OCI-LY1 (cell line): ENCODE data around the gene ACAD11.
"Not testable (repeated sequence)": the region's sequence is repeated elsewhere in the genome, so short reads cannot be mapped to it uniquely, and the experiment has no call there.

ENCODE experiments used
- H2AFZ ChIP-seq: fragments of 200-600 bp; sonication (generic), shearing (Covaris generic); 2 replicates; pipeline ENCODE4 v1.6.0; 2014; ENCODE audit warnings: antibody characterized with exemption, mild to moderate bottlenecking, low read length
- H3F3A ChIP-seq: fragments of 200-600 bp; sonication (generic), shearing (Covaris generic); 2 replicates; pipeline ENCODE4 v1.6.0; 2014; ENCODE audit warnings: mild to moderate bottlenecking, antibody characterized with exemption, low read length, moderate library complexity; ENCODE audit not compliant: insufficient read depth
- H3K27ac ChIP-seq: fragments of 200-600 bp; sonication (generic); 2 replicates; pipeline ENCODE4 v1.5.1; 2014; ENCODE audit warnings: low read length, mixed run types, mild to moderate bottlenecking, low read depth; ENCODE audit not compliant: poor library complexity, severe bottlenecking
- H3K27me3 ChIP-seq: fragments of 200-600 bp; sonication (generic); 2 replicates; pipeline ENCODE4 v1.6.0; 2014; ENCODE audit warnings: antibody characterized with exemption, mild to moderate bottlenecking, low read length, moderate library complexity; ENCODE audit not compliant: insufficient read depth
- H3K36me3 ChIP-seq: fragments of 200-600 bp; sonication (generic); 2 replicates; pipeline ENCODE4 v1.6.1; 2014; ENCODE audit warnings: mild to moderate bottlenecking, antibody characterized with exemption, low read length, moderate library complexity, mixed read lengths; ENCODE audit not compliant: insufficient read depth
- H3K4me1 ChIP-seq: fragments of 200-600 bp; sonication (generic); 2 replicates; pipeline ENCODE4 v1.5.1; 2014; ENCODE audit warnings: mild to moderate bottlenecking, low read length, moderate library complexity; ENCODE audit not compliant: insufficient read depth, severe bottlenecking
- H3K4me2 ChIP-seq: fragments of 200-600 bp; sonication (generic), shearing (Covaris generic); 2 replicates; pipeline ENCODE4 v1.6.1; 2014; ENCODE audit warnings: low read length
- H3K4me3 ChIP-seq: fragments of 200-600 bp; sonication (generic); 2 replicates; pipeline ENCODE4 v1.5.1; 2014; ENCODE audit warnings: low read length, low read depth, mild to moderate bottlenecking, mixed read lengths; ENCODE audit not compliant: poor library complexity, severe bottlenecking
- H3K79me2 ChIP-seq: fragments of 200-600 bp; shearing (Covaris generic); 2 replicates; pipeline ENCODE4 v1.6.1; 2016; ENCODE audit warnings: mixed run types, low read length, mixed read lengths; ENCODE audit not compliant: insufficient read depth
- H3K9ac ChIP-seq: fragments of 200-600 bp; sonication (generic), shearing (Covaris generic); 2 replicates; pipeline ENCODE4 v1.6.1; 2014; ENCODE audit warnings: mild to moderate bottlenecking, low read length, mixed read lengths
- H3K9me2 ChIP-seq: fragments of 200-600 bp; sonication (generic), shearing (Covaris generic); 2 replicates; pipeline ENCODE4 v1.6.1; 2014; ENCODE audit warnings: low read depth, mild to moderate bottlenecking, low read length, mixed read lengths
- H3K9me3 ChIP-seq: fragments of 200-600 bp; shearing (Covaris generic); 2 replicates; pipeline ENCODE4 v1.6.1; 2014; ENCODE audit warnings: low read length, mixed read lengths
- H4K20me1 ChIP-seq: fragments of 200-600 bp; sonication (generic), shearing (Covaris generic); 2 replicates; pipeline ENCODE4 v1.6.0; 2016; ENCODE audit warnings: mild to moderate bottlenecking, low read length; ENCODE audit not compliant: insufficient read depth
- EZH2 ChIP-seq: fragments of 200-600 bp; sonication (generic), shearing (Covaris generic); IDR thresholded peaks from 2 replicates; pipeline ENCODE4 v1.8.0; 2017; ENCODE audit warnings: borderline replicate concordance, mixed run types, mild to moderate bottlenecking, antibody characterized with exemption, low read length, moderate library complexity, mixed read lengths
- TF ChIP-seq, protein P1 (sequence below): fragments of 200-600 bp; sonication (generic), shearing (Covaris generic); IDR thresholded peaks from 2 replicates; pipeline ENCODE4 v1.5.1; 2017; ENCODE audit warnings: mild to moderate bottlenecking, antibody characterized with exemption, low read length, moderate library complexity, mixed read lengths

Gene ACAD11

DNA sequence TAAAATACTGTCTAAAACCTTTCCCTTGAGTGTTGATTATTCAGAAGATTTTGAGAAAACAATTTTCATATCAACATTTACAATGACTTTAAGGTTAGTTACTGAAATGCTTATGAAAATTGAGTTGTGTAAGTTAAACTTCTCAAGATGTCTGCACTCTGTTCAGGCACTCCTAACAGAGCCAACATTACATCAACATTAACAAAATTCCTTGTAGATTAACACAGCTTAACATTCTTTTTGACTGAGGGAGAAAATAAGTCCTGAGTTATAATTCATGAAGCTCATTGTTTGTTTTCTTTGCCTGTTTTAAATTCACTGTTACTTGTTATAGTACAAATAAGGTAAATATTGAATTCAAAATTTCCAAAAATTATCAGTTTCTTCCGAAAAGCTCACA is 53.5 kb downstream of the ACAD11 start:
- Histone ChIP-seq H3K9me3 (no peaks in the 10 kb centered on the region), H3F3A (no peaks in the 10 kb centered on the region), H2AFZ (no peak overlapping the region), H4K20me1 (no peaks in the 10 kb centered on the region), H3K36me3 (peaks cover 9% of the 10 kb centered on the region), H3K4me3 (no peak overlapping the region), H3K27me3 (no peaks in the 10 kb centered on the region), H3K27ac (no peak overlapping the region), H3K4me1 (no peaks in the 10 kb centered on the region), H3K9me2 (no peaks in the 10 kb centered on the region), H3K79me2 (no peaks in the 10 kb centered on the region), H3K9ac (no peak overlapping the region), H3K4me2 (no peak overlapping the region)
- no peak for TF ChIP-seq EZH2
- TF ChIP-seq, protein P1, sequence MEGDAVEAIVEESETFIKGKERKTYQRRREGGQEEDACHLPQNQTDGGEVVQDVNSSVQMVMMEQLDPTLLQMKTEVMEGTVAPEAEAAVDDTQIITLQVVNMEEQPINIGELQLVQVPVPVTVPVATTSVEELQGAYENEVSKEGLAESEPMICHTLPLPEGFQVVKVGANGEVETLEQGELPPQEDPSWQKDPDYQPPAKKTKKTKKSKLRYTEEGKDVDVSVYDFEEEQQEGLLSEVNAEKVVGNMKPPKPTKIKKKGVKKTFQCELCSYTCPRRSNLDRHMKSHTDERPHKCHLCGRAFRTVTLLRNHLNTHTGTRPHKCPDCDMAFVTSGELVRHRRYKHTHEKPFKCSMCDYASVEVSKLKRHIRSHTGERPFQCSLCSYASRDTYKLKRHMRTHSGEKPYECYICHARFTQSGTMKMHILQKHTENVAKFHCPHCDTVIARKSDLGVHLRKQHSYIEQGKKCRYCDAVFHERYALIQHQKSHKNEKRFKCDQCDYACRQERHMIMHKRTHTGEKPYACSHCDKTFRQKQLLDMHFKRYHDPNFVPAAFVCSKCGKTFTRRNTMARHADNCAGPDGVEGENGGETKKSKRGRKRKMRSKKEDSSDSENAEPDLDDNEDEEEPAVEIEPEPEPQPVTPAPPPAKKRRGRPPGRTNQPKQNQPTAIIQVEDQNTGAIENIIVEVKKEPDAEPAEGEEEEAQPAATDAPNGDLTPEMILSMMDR: no peak

DNA sequence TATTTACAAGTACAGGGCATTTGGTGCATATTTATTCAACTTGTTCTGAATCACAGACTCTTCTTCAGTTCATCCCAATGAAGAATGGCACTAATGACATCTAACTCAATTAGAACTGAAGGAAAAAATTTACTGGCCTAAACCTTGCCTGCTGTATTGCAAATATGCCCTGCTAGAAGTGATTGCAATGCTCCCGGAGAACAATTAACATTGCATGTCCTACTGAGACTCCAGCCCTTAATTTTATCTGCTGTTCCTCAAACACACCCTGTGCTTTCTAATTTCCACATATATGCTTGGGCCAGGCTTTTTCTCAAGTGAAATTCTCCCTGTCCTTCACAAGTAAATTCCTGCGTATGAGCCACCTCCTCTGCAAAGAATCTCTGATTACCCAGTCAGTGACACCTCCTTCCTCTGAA is 54.2 kb downstream of the ACAD11 start:
- Histone ChIP-seq H3F3A (no peaks in the 10 kb centered on the region), H3K9me2 (no peaks in the 10 kb centered on the region), H3K4me2 (no peak overlapping the region), H2AFZ (no peak overlapping the region), H3K36me3 (peaks cover 9% of the 10 kb centered on the region), H3K4me3 (no peak overlapping the region), H3K27me3 (no peaks in the 10 kb centered on the region), H3K4me1 (no peaks in the 10 kb centered on the region), H3K9me3 (no peaks in the 10 kb centered on the region), H3K9ac (no peak overlapping the region), H4K20me1 (no peaks in the 10 kb centered on the region), H3K27ac (no peak overlapping the region), H3K79me2 (no peaks in the 10 kb centered on the region)
- TF ChIP-seq EZH2: no peak
- TF ChIP-seq, protein P1: no peak

DNA sequence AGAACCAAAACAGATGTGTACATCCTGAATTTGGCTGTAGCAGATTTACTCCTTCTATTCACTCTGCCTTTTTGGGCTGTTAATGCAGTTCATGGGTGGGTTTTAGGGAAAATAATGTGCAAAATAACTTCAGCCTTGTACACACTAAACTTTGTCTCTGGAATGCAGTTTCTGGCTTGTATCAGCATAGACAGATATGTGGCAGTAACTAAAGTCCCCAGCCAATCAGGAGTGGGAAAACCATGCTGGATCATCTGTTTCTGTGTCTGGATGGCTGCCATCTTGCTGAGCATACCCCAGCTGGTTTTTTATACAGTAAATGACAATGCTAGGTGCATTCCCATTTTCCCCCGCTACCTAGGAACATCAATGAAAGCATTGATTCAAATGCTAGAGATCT is 59.0 kb downstream of the ACAD11 start:
- H3K27me3 ChIP-seq, H4K20me1 ChIP-seq, H3K4me3 ChIP-seq: not testable (repeated sequence)

DNA sequence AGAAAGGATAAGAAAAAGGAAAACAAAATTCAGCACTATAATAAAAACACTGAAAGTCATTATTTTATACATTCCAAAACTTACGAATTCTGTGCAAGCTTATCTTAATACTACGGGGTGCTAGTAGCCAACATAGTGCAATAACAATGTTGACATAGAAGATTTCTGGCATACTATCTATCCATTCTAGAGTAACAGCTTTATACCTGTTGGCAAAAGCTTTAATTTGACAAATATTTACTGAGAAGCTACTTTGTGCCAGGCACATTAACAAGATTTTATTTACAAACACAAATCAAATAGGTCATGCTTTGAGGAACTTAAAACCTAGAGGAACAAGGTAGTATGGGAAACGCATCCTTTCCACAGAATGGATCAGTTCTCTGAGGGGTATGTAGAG is 61.4 kb downstream of the ACAD11 start:
- no peaks in the 10 kb centered on the region for H3K79me2 ChIP-seq
- no peak overlapping the region for H3K4me3 ChIP-seq
- no peaks in the 10 kb centered on the region for H3K9me3 ChIP-seq
- peaks cover 12% of the 10 kb centered on the region; the same call in 1 of the 2 replicates for H3K36me3 ChIP-seq
- no peaks in the 10 kb centered on the region for H3K27me3 ChIP-seq
- H2AFZ ChIP-seq: no peak overlapping the region
- no peaks in the 10 kb centered on the region for H3K9me2 ChIP-seq
- H4K20me1 ChIP-seq: no peaks in the 10 kb centered on the region
- H3K27ac ChIP-seq: no peak overlapping the region
- no peak for TF ChIP-seq EZH2
- TF ChIP-seq, protein P1: no peak
- H3F3A ChIP-seq: no peaks in the 10 kb centered on the region
- H3K4me2 ChIP-seq: no peak overlapping the region
- H3K9ac ChIP-seq: no peak overlapping the region
- peaks cover 5% of the 10 kb centered on the region for H3K4me1 ChIP-seq

More for the DNA sequence above, 59.0 kb downstream of the ACAD11 start:
- H3K79me2 ChIP-seq, H3F3A ChIP-seq, H3K9me3 ChIP-seq, H3K4me2 ChIP-seq, H3K9me2 ChIP-seq, H2AFZ ChIP-seq, H3K4me1 ChIP-seq, H3K9ac ChIP-seq, H3K27ac ChIP-seq: not testable (repeated sequence)
- peaks cover 12% of the 10 kb centered on the region; the same call in 1 of the 2 replicates for H3K36me3 ChIP-seq
